GM19463 (cell line): Measurements from ENCODE around the gene FAM107B.
A peak's percentile ranks its signal among the peaks of the same experiment; 100 is the strongest.

Source experiments
- ATAC-seq: cut with Tn5 transposase; IDR thresholded peaks from one replicate; pipeline ENCODE4 v1.9.1; 2021; ENCODE audit warnings: mild to moderate bottlenecking, moderate library complexity; ENCODE audit not compliant: unreplicated experiment

Gene FAM107B

GRCh38 chr10:14585287-14586193 lies 189.2 kb downstream of the FAM107B start:
- no peak for ATAC-seq

- no peak for ATAC-seq
These were observed 190.0 kb downstream of the FAM107B start for GRCh38 chr10:14584661-14585060.

GRCh38 chr10:14583967-14584366 lies 190.7 kb downstream of the FAM107B start:
- ATAC-seq = no peak

GRCh38 chr10:14583252-14583651 lies 191.4 kb downstream of the FAM107B start:
- no peak for ATAC-seq

GRCh38 chr10:14581553-14582321 lies 193.0 kb downstream of the FAM107B start:
- no peak for ATAC-seq

- ATAC-seq = no peak
These were observed 193.9 kb downstream of the FAM107B start for GRCh38 chr10:14580671-14581332.

GRCh38 chr10:14579405-14579804 lies 195.3 kb downstream of the FAM107B start:
- ATAC-seq = no peak

- no peak for ATAC-seq
These were observed 196.4 kb downstream of the FAM107B start for GRCh38 chr10:14578060-14578952.

- no peak for ATAC-seq
These were observed 199.8 kb downstream of the FAM107B start for GRCh38 chr10:14574885-14575284.

- no peak for ATAC-seq
These were observed 200.4 kb downstream of the FAM107B start for GRCh38 chr10:14574291-14574690.

GRCh38 chr10:14573666-14574261 lies 200.9 kb downstream of the FAM107B start:
- ATAC-seq = no peak

- ATAC-seq = no peak
These were observed 201.9 kb downstream of the FAM107B start for GRCh38 chr10:14572811-14573210.

- ATAC-seq = peak; percentile 61
These were observed 202.7 kb downstream of the FAM107B start for GRCh38 chr10:14571866-14572507.

- ATAC-seq = no peak
These were observed 203.9 kb downstream of the FAM107B start for GRCh38 chr10:14570800-14571199.

- ATAC-seq = no peak
These were observed 205.2 kb downstream of the FAM107B start for GRCh38 chr10:14569274-14570060.

- ATAC-seq = no peak
These were observed 207.3 kb downstream of the FAM107B start for GRCh38 chr10:14567421-14567820.

- ATAC-seq = no peak
These were observed 208.2 kb downstream of the FAM107B start for GRCh38 chr10:14566498-14566897.

GRCh38 chr10:14565199-14565598 lies 209.5 kb downstream of the FAM107B start:
- ATAC-seq = no peak

GRCh38 chr10:14564268-14564744 lies 210.4 kb downstream of the FAM107B start:
- no peak for ATAC-seq
